Epithelial cell of proximal tubule (primary cell): ENCODE measurements around the gene SCAMP4. TPM values are rescaled to one million over a fixed set of nuclear protein-coding genes. Genes with fewer than 3 reads are reported as not detected.

Experiments
- DNase-seq: peaks from one replicate; pipeline ENCODE4 v3.0.0-alpha.2; 2011; ENCODE audit warnings: low read depth
- H3K4me3 ChIP-seq: 2 replicates; pipeline ENCODE4 v1.5.1; 2011; ENCODE audit warnings: low read depth, mild to moderate bottlenecking, low read length
- CTCF ChIP-seq: conservative IDR thresholded peaks from 2 replicates; pipeline ENCODE4 v1.5.1; 2012; ENCODE audit warnings: low read depth, mild to moderate bottlenecking, low read length
- total RNA-seq: library from RNA; depleted of rRNA; stranded (reverse); fragments of >200 nt; gene quantifications from 2 replicates; pipeline ENCODE4 v1.2.3, GENCODE V29; 2015

SCAMP4 gene
- total RNA-seq, 1 donor from 2014 or later, result 134 TPM

GRCh38 chr19:1906985-1907562 is 1.9 kb downstream of the SCAMP4 start:
- no peak for TF ChIP-seq CTCF
- peak overlapping the region; percentile 38 for H3K4me3 ChIP-seq
- DNase-seq, result no peak

GRCh38 chr19:1907563-1908363 is 2.6 kb downstream of the SCAMP4 start:
- no peak for DNase-seq
- H3K4me3 ChIP-seq, result peak overlapping the region; percentile 38
- no peak for TF ChIP-seq CTCF

GRCh38 chr19:1908364-1908678 is 3.1 kb downstream of the SCAMP4 start:
- DNase-seq, result no peak
- no peak for TF ChIP-seq CTCF
- H3K4me3 ChIP-seq, result peak overlapping the region; percentile 38

- no peak for TF ChIP-seq CTCF
- no peak for DNase-seq
- no peak overlapping the region for H3K4me3 ChIP-seq
These were observed 4.5 kb downstream of the SCAMP4 start for GRCh38 chr19:1909761-1910080.

GRCh38 chr19:1910177-1910576 is 5.0 kb downstream of the SCAMP4 start:
- TF ChIP-seq CTCF, result no peak
- DNase-seq, result no peak

GRCh38 chr19:1911098-1911497 is 5.9 kb downstream of the SCAMP4 start:
- no peak overlapping the region for H3K4me3 ChIP-seq
- TF ChIP-seq CTCF, result no peak
- no peak for DNase-seq

More at GRCh38 chr19:1910177-1910576, 5.0 kb downstream of the SCAMP4 start:
- H3K4me3 ChIP-seq, result no peak overlapping the region

GRCh38 chr19:1911995-1912394 is 6.8 kb downstream of the SCAMP4 start:
- TF ChIP-seq CTCF, result no peak
- no peak for DNase-seq

More at GRCh38 chr19:1911995-1912394, 6.8 kb downstream of the SCAMP4 start:
- H3K4me3 ChIP-seq, result no peak overlapping the region
